AG09309 (cell line): Measurements from ENCODE around the gene PDZRN4.
"Not testable (repeated sequence)": the region's sequence is repeated elsewhere in the genome, so short reads cannot be mapped to it uniquely, and the experiment has no call there.

Source experiments
- DNase-seq: peaks from one replicate; pipeline ENCODE4 v3.0.0-alpha.2; 2010; ENCODE audit warnings: low read depth
- H3K4me3 ChIP-seq: 2 replicates; pipeline ENCODE4 v1.5.1; 2011; ENCODE audit warnings: mild to moderate bottlenecking, low read depth, low read length, moderate library complexity; ENCODE audit not compliant: control insufficient read depth
- CTCF ChIP-seq: IDR thresholded peaks from 2 replicates; pipeline ENCODE4 v1.5.1; 2011; ENCODE audit warnings: mild to moderate bottlenecking, low read depth, low read length, inconsistent platforms; ENCODE audit not compliant: insufficient read depth, control insufficient read depth; ENCODE audit errors: missing control alignments

The PDZRN4 gene

GRCh38 chr12:41545761-41546160, 357.6 kb downstream of the PDZRN4 start:
- TF ChIP-seq CTCF, result no peak
- no peak for DNase-seq
- no peak overlapping the region for H3K4me3 ChIP-seq

- DNase-seq, H3K4me3 ChIP-seq: not testable (repeated sequence)
Measured at GRCh38 chr12:41547071-41547470, 359.0 kb downstream of the PDZRN4 start.

- H3K4me3 ChIP-seq, result no peak overlapping the region
- DNase-seq, result no peak
- no peak for TF ChIP-seq CTCF
Measured at GRCh38 chr12:41548926-41549325, 360.8 kb downstream of the PDZRN4 start.

GRCh38 chr12:41552588-41552987, 364.5 kb downstream of the PDZRN4 start:
- DNase-seq, result no peak
- TF ChIP-seq CTCF, result no peak
- H3K4me3 ChIP-seq, result no peak overlapping the region

- no peak overlapping the region for H3K4me3 ChIP-seq
- DNase-seq, result no peak
- no peak for TF ChIP-seq CTCF
Measured at GRCh38 chr12:41556176-41556575, 368.1 kb downstream of the PDZRN4 start.

- no peak overlapping the region for H3K4me3 ChIP-seq
- no peak for DNase-seq
- no peak for TF ChIP-seq CTCF
Measured at GRCh38 chr12:41557344-41557743, 369.2 kb downstream of the PDZRN4 start.

- H3K4me3 ChIP-seq, result no peak overlapping the region
- no peak for TF ChIP-seq CTCF
- no peak for DNase-seq
Measured at GRCh38 chr12:41558671-41559070, 370.6 kb downstream of the PDZRN4 start.

GRCh38 chr12:41563051-41563450, 374.9 kb downstream of the PDZRN4 start:
- no peak for TF ChIP-seq CTCF

More at GRCh38 chr12:41563051-41563450, 374.9 kb downstream of the PDZRN4 start:
- H3K4me3 ChIP-seq, result no peak overlapping the region
- no peak for DNase-seq
